ENCODE data around the gene GASK1A. TPM values are rescaled to one million over a fixed set of nuclear protein-coding genes. Genes with fewer than 3 reads are reported as not detected.

The GASK1A gene
- 0.50 and 1.4 TPM in 2 replicates for total RNA-seq

GRCh38 chr3:42979044-42979972, at the start of gene GASK1A:
Gene GASK1A, plus strand, starts transcription at chr3:42979311. Its CDS starts 332 bp downstream, at chr3:42979643.

DNA sequence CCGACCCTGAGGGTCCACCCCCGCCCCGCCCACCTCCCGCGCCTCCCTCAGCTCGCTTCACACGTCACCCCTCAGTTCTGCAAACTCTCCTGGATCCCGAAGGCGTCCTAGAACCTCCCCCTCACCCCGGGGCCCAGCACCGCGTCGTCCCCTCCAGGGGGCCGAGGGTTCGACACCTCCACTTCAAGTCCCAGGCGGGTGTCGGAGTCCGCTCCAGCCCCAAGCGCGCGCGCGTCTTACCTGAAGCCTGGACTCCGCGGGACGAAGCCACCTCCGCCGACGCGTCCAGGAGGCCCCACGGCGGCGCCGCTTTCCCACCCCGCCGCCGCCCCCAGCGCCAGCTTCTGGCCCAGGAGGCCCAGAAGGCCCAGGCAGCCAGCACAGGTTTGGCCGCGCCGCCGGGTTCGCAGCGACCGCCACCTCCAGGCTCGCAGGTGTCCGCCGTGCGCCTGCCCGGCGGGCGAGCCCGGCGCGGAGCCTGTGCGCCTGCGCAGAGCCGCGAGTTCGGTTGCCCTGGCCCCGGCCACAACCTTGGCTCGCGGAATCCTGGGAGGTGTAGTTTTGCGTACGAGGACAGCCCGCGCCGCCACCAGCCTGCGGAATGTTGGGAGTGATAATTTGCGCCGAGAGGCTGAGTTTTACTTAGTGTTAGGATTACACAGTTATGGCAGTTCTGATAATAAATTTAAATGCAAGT, 126.6 kb downstream of the GASK1A start, which contains the start of gene POMGNT2:
Gene POMGNT2 (minus strand): TSS at position 484 of the 697 bp plus-strand sequence. CDS start 24,648 bp downstream, outside the sequence.

Other genes starting within 250 kb of the GASK1A start
- gene CCDC13, start 206.1 kb upstream of the GASK1A start, total RNA-seq = 0.68 and 0.71 TPM in 2 replicates
- 180 and 234 TPM in 2 replicates for gene HIGD1A, start 174.8 kb upstream of the GASK1A start, total RNA-seq
- gene ACKR2, start 169.9 kb upstream of the GASK1A start, total RNA-seq = 0.68 and 1.6 TPM in 2 replicates
- not detected in 2 replicates for gene CYP8B1, start 103.4 kb upstream of the GASK1A start, total RNA-seq
- gene ZNF662, start 73.2 kb upstream of the GASK1A start, total RNA-seq = 1.2 and 1.7 TPM in 2 replicates
- 10.9 and 13.2 TPM in 2 replicates for gene POMGNT2, start 126.8 kb downstream of the GASK1A start, total RNA-seq